GM08714 (cell line): ENCODE results near the gene ANG.
A peak's percentile ranks its signal among the peaks of the same experiment; 100 is the strongest.

ENCODE experiments used
- H3K4me3 ChIP-seq: fragments of 200-500 bp; sonication (Bioruptor generic); 2 replicates; pipeline ENCODE4 v1.5.1; 2014; ENCODE audit warnings: mild to moderate bottlenecking, low read length, inconsistent platforms
- ZNF274 ChIP-seq: IDR thresholded peaks from 2 replicates; pipeline ENCODE4 v1.6.1; 2012; ENCODE audit warnings: mild to moderate bottlenecking, low read depth, low read length

Gene ANG

DNA sequence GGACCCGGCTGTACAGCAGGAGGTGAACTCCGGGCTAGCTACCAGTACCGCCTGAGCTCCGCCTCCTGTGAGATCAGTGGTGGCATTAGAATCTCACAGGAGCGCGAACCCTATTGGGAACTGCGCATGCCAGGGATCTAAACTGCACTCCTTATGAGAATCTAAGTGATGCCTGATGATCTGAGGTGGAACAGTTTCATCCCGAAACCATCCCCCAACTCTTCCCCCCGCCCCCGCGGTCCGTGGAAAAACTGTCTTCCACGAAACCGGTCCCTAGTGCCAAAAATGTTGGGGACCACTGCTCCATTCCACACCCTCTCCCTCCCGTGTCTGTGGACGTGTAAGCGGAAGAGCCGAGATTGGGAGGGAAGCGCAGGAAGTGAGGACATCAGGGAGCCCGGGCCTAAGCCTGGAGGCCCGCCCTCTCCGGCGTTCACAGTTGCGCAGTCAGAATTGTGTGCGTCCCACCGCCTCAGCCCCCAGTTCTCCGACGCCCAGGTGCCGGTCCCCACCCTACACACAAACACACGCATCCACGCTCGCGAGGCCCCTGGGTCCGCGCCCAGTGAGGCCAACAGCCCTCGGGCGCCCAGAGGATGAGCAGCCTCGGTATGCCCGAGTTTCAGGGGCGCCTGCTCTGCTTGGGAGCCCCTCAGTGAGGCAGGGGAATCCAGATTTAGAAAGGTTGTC lies 6.0 kb upstream of the ANG start:
- peak overlapping the region; percentile 62 for H3K4me3 ChIP-seq
- no peak for TF ChIP-seq ZNF274

DNA sequence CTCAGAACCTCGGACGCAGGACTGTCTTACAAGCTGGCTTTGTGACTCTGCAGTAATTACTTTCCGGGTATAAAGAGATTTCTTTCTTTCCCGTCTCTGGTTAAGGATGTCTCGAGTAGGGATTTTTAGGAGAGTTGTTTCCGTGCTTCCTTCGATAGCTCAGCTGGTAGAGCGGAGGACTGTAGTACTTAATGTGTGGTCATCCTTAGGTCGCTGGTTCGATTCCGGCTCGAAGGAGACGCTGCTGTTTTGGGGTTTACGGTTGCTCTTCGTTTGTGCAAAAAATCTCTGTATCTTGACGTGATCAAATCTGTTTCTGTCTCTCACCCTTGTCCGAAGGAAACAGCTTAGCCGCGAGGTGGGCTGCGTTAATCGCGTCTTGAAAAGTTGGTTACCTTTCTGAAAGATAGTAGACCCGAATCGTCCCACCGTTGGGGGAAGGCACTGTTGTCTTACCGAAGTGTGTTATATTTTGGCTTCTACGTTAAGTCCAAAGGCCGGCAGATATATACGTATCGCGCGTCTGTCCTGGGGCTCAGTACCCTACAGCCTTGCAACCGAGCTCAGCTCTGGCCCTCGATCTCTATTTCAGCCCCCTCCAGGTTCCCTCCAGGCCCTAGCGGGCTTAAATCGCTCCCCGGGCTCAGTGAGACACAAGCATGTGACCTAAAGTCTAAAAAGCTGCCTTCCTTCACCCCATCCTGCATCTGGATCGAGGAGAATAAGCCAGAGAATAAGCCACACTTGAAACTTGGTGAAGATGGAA lies 5.3 kb upstream of the ANG start:
- TF ChIP-seq ZNF274 = no peak
- H3K4me3 ChIP-seq = peak overlapping the region; percentile 62

DNA sequence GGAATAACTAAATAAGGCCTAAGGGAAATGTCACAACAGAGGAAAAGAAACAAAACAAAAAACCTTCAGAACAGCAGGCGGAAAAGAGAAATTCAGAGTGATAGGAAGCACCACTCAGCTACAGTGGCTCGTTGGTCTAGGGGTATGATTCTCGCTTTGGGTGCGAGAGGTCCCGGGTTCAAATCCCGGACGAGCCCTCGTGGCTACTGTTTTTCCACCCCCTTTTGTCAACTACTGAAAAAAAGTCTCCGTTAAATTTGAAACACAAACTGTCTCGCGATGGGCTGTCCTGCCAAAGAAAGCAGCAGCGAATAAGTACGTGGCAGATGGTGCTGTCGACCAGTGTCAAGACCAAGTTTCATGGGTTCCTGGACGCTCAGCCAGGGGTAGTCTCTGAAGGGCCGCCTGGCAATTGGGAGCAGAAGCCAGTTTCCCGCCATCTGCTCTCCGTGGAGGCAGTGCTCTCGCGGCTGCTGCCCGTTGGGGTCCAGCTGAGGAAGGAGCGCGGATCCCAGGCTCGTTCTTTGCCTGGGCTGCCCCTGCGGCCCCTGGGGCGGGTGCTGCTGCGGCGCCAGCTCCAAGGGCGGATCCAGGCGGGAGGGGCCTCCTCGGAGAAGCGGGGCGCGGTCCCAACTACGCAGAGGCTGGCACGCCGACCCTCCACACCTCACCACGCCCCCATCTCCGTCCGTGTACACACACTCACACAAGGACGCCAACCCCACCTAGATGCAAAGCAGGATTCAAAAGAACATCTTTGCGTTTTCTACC lies 4.5 kb upstream of the ANG start, which contains the start of gene RNASE4:
Gene RNASE4, plus strand, starts transcription at position 670 of the 771 bp plus-strand sequence. CDS start 14,812 bp downstream, outside the sequence.
- H3K4me3 ChIP-seq = peak within 1 kb of the TSS; percentile 62

DNA sequence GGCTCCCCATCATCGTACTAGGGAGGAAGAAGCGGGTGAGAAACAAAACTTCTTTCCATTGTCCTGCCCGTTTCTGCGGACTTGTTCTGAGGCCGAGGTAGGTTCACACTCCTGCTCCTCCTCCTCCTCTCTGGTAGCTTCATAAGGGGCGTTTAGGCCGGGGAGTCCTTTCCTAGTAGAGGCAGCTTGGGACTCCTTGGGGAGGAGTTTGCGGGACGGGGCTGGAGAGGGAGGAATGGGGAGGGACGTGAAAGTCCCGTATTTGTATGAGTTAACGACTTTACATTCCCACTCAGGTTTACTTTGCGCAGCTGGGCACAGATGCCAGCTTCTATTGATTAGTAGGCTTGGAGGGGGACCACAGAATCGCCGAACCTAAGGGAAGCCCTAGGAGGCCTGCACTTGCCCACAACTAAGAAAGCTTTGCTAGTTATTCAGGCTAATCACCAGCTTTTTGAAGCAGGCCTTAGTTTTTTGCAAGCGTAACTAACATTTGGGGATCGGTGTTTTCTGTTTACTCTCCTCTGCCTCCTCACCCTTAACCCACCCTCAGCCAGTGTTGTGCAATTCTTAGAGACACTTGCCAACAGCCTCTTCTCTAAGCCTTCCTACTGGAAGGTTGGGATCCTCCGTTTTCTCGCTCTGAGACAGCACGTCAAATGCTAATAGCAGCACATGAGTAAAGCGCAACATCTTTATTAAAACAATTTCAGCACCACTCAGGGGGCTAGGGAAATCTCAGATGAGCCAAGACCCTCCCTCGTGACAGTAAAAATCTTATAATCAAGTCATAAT lies 3.7 kb upstream of the ANG start:
- no peak for TF ChIP-seq ZNF274
- peak overlapping the region; percentile 62 for H3K4me3 ChIP-seq

More for the DNA sequence above, 4.5 kb upstream of the ANG start, which contains the start of gene RNASE4:
- TF ChIP-seq ZNF274 = no peak

DNA sequence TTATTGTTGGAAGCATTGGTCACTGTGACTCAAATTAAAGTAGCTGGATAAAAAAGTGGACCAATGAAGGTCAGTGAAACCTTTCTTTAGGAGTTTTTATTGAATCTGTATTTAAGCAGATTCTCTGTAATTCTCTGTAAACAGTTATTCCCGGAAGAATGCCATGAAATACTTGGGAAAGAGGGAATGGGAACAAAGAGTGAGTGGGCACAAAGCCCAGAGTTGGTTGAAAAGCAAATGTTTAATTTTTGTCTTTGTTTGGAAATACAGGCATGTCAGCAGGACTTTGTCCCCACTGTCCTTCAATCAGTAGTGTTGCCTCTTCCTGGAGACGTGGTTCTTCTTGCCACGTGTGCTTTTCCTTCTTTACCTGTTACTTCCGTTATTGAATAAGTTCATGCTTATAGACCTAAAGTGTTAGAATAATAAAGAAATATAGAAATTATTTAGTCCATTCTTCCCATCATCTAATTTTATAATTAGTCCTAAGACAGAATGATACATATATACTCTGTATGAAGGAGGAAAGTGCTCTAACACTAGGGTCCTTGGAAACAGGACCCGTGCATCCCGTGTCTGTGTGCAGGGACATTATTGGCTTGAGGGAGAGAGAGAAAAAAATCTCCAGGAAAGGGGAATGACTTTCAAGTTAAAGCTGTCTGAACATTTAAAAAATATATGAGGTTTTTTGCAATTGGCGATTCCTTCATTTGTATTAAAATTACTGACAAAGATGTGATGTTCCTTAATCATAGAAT lies 2.0 kb upstream of the ANG start:
- H3K4me3 ChIP-seq = no peak overlapping the region
- TF ChIP-seq ZNF274 = no peak

DNA sequence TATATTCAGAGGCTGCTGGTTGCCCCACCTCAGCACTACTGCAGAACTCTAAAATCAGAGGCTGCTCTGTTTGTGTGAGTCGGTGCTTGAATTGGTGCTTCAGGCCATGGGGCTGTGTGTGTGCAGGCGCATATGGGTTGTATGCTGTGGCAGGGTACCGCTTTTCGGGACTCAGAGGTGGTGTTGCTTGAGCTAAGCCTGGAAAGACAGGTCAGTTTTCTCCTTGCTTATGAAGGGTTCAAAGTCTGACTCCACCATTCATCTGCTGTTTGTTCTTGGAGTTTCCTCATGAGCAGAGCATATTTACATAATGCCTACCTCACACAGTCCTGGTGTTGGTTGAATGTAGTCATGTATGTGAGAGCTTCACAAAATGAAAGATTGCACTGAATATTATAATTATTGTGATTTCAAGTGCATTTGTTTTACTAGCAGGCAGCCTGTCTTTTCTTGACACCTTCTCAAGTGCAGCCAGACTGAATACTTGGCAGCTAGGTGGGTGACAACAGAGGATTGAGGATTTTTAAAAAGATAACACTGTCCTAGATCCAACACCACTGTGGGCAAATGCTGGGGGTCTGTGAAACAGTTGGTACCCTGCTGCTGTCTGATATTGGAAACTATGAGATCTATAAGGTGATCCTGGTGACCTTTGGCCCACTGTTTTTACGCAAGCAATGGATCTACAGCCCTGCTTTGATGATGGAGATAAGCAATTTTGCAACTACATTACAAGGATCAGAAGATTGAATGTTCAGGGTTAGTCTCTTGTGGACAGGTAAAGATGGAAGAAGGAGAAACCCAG lies 1.0 kb upstream of the ANG start:
- H3K4me3 ChIP-seq = no peak overlapping the region
- TF ChIP-seq ZNF274 = no peak

DNA sequence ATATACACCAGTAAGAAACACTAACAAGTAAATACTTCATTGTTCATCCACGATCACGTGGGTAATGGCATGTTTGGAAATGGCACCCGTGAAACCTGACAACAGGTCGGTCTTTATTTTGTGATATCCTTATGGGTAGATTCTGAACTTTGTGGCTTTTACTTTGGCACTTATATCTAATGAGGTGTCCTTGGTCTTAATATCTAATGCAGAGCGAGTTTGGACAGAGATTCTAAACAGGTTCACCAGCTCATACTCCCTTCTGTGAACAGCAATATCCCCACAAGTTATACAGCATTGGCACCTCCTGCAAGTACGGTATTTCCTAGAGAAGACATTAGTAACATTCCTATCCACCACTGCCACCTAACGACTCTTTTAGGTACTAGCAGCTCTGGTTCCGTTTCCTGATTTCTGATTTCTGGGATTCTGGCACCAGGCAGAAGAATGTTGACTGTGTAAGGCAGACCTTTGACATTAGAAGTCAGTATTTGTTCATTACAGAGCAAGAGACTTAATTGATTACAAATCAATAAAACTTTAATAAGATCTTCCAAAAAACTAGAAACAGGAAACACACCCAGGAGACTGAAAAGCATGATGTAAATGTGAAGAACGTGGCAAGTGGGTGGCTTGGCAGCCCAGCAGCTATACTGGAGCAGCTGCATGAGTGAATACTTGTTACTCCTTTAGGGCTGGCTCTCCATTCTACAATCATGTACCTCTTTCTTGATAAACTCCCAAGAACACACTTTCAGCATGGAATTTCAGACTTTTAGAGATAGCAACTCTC lies 2.5 kb downstream of the ANG start:
- H3K4me3 ChIP-seq = no peak overlapping the region
- TF ChIP-seq ZNF274 = no peak

DNA sequence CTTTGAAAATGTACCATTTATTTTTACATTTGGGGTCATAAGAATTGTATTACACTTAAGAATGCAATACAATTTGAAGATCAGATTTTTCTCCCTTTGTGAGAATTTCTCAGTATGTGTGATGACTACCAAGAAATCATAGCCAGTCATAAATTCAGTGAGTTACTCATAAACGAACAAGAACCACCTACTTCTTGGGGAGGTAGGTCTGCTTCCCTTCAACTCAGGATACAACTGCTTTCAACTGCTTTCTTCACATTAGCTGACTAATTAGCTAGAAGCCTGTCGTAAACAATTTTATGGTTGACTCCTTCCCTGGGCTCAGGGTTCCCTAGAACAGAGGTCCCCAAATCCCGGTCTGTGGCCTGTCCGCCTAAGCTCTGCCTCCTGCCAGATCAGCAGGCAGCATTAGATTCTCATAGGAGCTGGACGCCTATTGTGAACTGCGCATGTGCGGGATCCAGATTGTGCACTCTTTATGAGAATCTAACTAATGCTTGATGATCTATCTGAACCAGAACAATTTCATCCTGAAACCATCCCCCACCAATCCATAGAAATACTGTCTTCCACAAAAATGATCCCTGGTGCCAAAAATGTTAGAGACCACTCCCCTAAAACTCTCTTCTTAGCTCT lies 3.7 kb downstream of the ANG start:
- TF ChIP-seq ZNF274 = no peak
- H3K4me3 ChIP-seq = no peak overlapping the region

DNA sequence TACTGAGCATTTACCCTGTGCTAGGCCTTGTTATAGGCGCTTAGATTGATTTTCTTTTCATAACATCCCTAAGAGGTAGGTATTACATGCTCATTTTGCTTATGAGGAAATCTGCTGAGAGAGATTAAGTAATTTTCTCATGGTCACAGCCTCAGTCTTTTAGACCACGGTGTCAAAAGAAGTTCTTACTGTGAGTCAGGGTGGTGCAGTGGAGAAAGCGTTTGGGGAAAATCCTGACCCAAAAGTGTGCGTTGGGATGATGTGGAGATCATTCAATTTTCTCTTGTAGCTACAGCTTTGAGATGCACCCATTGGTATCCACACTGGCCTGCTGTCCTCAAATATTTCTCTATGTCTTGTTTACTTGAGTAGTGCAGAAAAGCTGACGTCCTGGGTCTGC lies 8.2 kb downstream of the ANG start:
- H3K4me3 ChIP-seq = no peak overlapping the region
- no peak for TF ChIP-seq ZNF274

DNA sequence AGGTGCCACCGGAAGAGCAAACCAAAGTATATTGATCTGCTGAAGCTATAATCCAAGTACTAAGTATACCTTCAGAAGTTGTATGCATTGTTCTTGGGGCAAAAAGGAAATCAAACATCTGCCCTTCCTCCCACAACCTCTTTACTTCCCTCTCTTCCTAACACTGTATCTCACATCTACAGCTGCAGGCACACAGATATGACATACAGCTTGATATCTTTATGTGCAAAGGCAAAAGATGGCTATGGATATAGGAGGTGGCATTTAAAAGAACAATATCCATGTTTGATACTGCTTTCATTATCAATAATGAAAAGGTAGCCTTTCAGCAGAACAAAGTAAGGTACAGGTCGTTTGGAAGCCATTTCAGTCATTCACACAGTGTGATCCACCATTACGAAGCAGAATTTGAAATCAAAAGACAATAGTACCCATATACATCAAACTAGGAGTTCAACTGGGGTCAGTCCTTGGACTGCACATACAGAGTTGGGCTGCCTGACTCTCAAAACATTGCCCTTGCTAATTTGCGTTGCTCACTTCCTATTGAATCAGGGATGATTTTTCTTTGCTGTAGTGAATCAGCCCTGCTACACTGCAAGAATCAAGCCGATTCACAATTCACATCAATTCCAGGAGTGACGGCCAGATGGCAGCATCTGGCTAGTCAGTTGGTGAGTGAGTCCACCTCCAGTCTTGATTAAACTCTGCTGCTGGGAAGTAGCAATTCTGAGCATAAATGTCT lies 8.9 kb downstream of the ANG start:
- no peak overlapping the region for H3K4me3 ChIP-seq
- no peak for TF ChIP-seq ZNF274

DNA sequence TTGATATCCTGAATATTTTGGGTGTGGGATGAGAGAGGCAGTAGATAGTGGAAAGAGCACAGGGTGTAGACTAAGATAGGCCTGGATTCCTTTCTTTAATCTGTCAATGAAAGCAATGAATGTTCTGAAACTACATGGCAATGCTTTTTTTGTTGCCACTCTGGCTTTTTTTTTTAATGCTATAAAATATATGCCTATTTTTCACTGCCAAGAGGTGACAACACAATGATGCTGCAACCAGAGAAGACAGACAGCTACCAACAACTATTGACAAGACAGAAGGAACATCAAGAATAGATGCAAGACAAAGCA lies 9.4 kb downstream of the ANG start:
- H3K4me3 ChIP-seq = no peak overlapping the region
- TF ChIP-seq ZNF274 = no peak

DNA sequence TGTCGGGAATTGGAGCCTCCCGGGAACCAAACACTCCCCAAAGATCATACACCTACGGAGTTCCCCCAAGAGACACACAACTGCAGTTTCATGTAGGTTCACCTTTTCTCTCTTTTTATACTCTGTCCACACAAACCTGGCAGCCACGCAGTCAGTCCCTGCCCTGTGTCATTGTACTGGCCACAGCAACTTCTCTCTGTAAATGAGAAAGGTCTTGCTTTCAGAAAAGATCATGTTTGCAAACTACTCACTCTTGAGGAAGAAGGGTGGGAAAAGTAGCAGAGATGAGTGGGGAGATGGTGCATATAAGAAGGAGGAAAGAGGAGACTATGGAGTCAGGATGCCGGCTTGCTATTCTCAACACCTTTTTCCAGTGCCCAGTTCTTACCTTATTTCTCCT lies 10.4 kb downstream of the ANG start:
- TF ChIP-seq ZNF274 = no peak
- H3K4me3 ChIP-seq = no peak overlapping the region
